GM12875 (cell line): ENCODE data around the gene NCS1.

ENCODE experiments used
- H3K4me3 ChIP-seq: one replicate; pipeline ENCODE4 v1.5.1; 2011; ENCODE audit warnings: low read depth, low read length, control low read depth
- CTCF ChIP-seq: IDR thresholded peaks from 2 replicates; pipeline ENCODE4 v1.5.1; 2011; ENCODE audit warnings: low read depth, mild to moderate bottlenecking, control low read depth, inconsistent platforms, low read length, moderate library complexity, borderline replicate concordance; ENCODE audit not compliant: insufficient read depth

NCS1 gene

GRCh38 chr9:130147198-130147597 is 25.0 kb upstream of the NCS1 start:
- H3K4me3 ChIP-seq: no peak overlapping the region
- TF ChIP-seq CTCF: no peak

GRCh38 chr9:130147910-130148309 is 24.3 kb upstream of the NCS1 start:
- H3K4me3 ChIP-seq: no peak overlapping the region

GRCh38 chr9:130149031-130149430 is 23.2 kb upstream of the NCS1 start:
- H3K4me3 ChIP-seq: no peak overlapping the region
- TF ChIP-seq CTCF: no peak

More at GRCh38 chr9:130147910-130148309, 24.3 kb upstream of the NCS1 start:
- no peak for TF ChIP-seq CTCF

- no peak for TF ChIP-seq CTCF
- no peak overlapping the region for H3K4me3 ChIP-seq
Observed at GRCh38 chr9:130149654-130150286, 22.4 kb upstream of the NCS1 start.

GRCh38 chr9:130150779-130151382 is 21.3 kb upstream of the NCS1 start:
- TF ChIP-seq CTCF: no peak
- no peak overlapping the region for H3K4me3 ChIP-seq

GRCh38 chr9:130154816-130155215 is 17.4 kb upstream of the NCS1 start:
- H3K4me3 ChIP-seq: no peak overlapping the region
- TF ChIP-seq CTCF: no peak

GRCh38 chr9:130155647-130156046 is 16.6 kb upstream of the NCS1 start:
- TF ChIP-seq CTCF: no peak
- H3K4me3 ChIP-seq: no peak overlapping the region
